SIG-M5 (cell line): Measurements from ENCODE around the gene PARP11.
A peak's percentile ranks its signal among the peaks of the same experiment; 100 is the strongest.

Source experiments
- DNase-seq: peaks from one replicate; lab custom pipeline; 2025; lab: John Stamatoyannopoulos, UW

Gene PARP11

DNA sequence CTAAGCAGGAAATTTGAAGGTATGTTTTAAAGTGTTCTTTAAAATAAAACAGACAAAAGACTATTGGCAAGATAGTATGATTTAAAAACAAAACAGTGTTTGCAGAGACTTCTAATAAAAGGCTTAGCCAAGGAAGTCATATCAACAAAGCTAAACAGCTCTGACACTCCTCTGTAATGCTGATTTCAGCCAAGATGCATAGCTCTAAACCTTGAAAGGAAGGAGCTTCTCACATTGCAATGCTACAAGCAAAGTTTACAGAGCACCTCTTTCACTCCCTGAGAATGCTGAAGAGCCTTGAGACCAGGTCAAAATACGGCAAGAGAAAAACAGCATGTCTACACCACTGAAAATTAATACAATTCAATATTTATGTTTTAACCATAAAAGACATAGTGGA, 51.8 kb downstream of the PARP11 start:
- no peak for DNase-seq

DNA sequence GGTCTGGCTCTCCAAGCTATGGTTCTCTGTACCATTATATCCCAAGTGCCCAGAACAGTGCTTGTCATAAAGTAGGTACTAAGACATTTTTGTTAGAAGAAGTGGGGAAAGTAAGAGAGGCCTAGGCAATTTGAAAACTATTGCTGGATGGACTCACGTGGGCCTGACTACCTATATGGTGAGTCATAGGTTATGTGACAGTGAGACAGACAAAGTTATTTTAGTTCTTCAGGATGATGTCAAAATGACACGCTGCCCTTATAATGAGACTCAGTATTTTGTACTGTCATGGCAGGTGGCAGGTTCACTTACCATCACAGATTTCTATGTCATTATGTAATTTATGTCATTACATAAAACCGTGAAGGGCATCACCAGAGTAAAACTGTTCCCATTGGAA, 53.1 kb downstream of the PARP11 start:
- DNase-seq = no peak

DNA sequence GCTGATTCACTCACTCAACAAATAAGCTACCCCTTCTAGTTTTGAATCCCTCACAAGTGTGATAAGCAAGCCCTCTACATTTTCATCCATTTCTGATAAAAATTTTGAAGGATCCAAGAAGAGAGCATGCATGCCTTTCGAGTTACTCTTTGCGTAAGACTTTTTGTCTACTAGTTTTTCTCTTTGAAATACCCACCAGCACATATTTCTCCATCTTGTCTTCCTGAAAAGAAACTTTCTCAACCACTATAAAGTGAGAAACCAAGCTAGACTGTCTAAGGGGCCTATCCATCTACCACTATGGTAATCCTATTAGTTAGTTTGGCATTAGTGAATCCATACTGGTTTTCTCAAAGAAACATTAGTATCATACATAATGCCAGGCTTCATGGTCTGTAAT, 56.9 kb downstream of the PARP11 start:
- DNase-seq = no peak

DNA sequence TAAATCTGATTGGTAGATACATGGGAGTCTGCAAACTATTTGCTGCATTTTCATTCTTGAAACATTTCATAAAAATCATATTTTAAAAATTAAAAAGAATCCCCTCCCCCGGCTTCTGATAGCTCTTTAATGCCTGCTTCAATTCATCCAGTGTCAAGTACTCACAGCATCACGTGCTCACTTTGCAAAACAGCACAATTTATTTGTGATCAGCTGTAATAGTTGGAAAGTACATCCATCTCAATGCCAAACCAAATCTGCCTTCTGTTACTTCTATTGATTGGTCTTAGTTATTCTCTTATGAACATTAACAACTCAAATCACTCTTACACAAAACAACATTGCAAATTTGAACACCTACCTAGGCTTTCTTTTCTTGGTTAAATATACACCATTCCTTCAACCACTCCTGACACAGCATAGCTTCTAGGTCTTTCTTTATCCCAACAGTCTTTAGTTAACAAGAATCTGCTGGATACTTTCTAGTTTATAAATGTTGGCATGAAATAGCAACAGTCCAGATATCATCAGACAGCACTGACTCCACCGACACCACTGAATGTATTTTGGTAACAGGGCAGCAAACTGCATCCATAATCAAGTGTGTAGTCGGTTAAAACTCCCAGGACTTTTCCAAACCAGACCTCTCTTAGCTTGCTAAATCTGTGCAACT, 58.0 kb downstream of the PARP11 start:
- DNase-seq = no peak

DNA sequence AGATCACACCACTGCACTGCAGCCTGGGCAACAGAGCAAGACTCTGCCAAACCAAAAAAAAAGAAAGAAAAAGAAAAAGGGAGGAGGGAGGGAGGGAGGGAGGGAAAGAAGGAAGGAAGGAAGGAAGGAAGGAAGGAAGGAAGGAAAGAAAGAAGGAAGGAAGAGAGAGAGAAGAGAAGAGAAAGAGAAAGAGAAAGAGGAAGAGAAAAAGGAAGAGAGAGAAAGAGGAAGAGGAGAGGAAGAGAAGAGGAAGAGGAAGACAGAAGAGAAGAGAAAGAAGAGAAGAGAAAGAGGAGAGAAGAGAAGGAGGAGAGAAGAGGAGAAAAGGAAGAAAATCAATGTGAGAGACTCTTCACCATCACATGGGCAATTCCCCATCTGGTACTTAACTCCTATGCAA, 62.7 kb downstream of the PARP11 start:
- no peak for DNase-seq

DNA sequence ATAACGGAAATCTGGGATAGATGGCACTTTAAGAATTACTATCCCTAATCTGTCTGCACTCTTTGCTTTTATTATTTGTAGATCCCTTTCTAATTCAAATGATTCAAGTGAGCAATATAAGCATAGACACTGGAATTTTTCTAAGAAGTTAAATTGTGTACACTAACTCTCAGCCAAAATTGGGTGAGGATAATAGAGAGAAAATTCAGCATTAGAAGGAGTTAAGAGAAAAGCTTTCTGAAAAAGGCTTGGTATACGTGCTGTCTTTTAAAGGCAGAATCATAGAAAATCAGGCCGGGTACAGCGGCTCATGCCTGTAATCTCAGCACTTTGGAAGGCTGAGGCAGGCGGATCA, 63.2 kb downstream of the PARP11 start:
- no peak for DNase-seq

DNA sequence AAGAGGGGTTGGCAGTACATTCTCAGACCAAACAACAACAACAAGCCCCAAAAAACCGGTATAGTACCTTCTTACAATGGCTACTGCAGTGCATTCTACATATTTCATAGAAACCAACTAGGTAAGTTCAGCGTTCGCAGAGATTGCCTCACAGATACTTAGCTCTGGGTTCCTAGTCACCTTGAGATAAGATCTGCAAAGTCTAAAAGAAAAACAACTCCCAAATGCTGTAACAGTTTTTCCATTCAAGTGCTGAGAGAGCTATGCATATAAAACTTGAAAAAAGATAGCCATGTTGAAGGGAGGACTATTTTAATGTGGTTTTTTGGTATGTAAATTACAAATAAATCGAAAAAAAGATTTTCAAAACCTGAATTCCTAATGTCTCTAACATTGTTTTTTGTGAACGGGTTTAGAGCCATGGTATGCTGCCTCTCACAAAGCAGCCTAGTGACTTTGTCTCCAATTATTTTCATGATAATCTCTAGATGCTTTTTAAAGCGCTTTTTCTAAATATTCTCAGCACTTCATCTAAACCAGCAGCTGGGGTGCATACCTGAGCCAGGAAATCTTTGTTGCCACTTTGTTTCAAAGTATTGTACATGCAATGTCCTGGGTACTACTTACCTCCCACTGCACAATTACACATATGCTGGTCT, 63.7 kb downstream of the PARP11 start:
- no peak for DNase-seq

DNA sequence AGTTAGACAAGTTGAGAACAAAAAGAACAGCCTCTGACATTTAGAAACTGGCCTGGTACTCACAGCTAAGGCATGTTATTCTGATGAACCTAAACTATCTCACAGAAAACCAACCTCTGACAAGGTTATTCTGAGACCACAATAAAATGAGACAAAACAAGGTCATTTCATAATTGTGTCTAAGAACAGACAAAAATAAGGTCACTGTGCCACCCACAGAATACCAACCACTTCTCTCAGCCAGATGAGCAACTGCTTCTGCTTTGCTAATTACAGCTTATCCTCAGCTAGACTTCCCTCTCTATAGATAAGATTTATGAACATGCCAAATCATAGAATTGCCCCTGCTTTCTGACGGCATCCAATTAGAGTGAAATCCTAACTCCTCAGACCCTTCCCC, 68.1 kb downstream of the PARP11 start:
- DNase-seq = no peak

DNA sequence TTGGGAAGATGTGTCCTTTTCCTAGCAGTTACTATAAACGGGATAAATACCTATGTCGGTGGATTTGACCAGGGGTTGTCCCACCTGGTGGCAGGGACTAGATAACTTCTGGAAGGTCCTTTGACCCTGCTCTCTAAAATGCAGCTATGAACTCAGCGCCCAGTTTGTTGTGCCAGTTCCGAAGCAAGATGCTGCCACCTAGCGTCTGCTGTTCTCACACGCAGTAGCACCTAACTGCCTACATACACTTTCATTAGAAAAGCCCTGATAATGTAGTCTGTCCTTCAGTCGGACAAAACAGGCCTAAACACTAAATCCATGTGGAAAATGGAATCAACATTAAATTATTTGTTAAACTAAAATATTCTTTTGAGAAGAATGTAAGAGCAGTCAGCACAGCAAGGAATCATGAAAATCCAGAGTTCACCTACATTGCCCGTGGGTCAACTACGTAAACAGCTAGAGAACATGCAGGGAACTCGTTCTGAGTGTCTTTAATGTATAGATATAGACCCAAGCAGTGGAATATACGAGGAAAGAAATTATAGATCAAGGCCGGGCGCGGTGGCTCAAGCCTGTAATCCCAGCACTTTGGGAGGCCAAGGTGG, 69.2 kb downstream of the PARP11 start:
- peak; percentile 34 for DNase-seq

DNA sequence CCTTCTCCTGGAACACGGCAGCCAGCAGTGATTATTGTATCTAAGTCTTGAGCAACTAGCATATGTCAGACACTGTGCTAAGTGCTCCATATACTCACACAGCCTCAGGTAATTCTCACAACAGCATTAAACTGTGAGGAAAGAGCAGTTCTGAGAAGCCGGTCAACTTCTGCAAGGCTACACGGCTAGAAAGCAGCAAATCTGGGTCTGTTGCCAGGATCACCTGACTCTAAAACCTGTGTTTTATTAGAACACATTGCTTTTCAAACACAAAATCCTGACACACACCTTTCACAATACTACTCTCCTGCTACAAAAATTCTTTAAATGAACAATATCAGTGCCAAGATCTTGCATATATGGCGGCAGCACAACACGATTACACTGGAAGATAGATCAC, 70.5 kb downstream of the PARP11 start:
- no peak for DNase-seq

DNA sequence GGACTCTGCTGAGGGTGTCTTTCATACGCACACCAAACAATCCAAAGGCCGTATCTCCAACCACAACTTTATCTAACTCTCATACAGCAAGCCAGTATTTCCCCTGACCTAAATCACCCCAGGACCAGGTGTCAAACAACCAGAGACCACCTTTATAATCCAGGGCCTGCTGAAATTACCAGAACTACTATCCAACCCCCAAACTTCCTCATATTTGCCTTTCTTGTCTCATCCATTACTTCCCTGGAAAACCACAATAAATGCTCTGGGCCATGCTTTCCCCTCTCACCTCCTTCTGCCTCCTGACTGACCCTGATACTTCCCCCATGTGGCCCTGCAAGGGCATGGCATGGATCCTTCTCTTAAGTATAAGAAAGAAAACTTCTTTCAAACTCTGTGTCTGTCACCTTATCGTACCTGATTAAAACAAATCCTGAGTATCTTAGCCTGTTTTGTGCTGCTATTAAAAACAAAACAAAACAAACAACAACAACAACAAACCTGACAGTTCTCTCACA, 75.6 kb downstream of the PARP11 start:
- no peak for DNase-seq

DNA sequence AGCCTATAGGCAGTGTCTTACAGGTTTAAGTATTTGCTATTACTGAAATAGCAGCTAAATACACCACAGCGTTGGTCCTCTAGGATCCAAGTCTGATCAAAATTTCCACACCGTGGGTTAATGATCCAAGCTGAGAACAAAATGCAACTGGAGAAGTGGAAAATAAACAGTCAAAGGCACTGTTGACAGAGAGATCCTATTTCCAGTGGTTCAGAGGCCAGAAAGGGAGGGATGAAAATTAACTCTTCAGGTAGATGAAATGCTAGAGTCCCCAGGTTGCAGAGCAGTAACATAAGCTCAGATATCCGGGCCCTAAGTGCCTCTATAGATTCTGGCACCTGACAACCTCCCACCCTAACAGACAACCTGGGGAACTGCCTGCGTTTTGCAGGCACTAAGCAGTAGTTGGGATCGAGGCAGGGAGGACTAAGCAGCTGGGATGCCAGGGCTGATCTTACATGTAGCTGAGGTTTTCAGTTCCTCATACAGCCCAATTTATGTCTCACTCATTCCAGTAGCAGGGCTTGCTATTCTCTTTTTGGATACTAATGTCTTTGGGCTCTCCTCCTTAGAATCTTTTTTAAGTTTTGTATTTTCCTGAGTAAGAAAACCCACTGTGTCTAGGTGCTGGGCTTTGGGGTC, 77.6 kb downstream of the PARP11 start:
- no peak for DNase-seq

DNA sequence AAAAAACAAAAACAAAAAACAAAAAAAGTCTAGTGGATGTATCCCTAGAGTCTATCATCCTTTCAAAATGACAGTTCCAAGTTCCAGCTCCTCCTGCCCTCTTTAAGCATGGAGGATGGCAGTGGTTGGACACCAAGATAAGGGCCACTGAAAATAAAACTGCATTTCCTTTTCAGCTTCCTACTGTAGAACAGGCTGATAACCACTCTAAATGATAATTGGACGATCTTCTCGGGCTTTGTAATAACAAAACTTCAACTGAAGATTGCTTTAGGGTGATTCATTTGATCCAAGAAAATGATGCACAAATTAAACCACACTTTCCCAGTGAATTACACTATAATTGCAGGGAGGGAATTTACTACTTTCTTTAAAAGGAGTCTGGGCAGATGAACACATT, 78.1 kb downstream of the PARP11 start:
- no peak for DNase-seq

DNA sequence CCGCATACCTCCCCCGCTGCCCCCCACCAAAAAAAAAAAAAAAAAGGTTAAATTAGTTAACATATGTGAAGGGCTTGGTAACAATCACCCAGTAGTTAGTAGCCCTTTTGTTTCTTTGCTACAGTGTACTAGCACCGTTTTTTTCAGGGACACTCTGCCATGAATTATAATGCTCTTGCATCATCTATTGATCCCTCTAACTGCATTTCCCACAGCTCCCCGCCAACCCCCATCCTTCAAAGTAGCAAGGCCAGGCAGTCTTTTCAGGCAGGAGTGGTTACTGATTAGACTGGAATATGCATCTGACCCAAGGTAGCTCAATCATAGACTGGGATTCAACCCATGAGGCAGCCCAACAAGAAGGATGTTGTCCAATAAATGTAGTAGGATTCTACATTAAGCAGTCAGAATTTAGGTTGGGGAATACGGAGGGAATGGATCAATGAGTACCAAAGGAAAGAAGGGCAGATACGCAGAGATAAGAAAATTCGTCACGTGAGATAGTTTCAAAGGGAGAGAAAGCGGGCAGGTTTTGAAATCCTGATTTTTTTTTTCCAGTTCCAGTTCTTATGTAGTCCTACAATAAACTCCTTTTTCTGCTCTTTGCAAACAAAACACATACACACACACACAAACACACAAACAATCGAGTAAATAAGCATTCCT, 80.4 kb downstream of the PARP11 start:
- no peak for DNase-seq

DNA sequence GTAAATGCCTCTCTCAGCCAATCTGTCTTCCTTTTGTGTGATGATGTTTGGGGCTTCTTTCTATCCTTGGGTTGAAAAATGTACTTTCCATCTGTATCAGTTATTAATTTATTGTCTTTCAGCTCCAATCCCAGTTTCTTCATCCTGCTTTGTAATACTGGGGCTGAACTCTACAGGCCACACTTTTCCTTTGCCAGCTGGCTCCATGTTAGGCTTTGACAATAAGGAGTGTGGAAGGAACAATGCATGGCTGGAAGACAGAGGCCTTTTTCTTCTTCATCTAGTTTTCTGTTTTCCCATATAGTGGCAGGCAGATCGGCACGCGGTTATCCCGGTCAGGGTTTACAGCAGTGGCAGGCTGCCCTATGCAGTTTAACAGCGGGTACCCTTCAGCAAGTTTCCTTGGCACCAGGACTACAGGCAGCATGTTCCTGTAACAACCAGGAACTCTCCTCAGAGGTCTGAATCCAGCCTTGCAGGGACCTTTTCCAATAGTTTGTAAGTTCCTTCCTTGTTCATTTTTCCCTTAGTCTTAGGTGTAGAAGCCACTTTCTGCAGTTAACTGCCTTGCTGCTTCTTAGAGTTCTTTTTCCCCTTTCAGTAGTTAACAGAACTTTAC, 81.8 kb downstream of the PARP11 start:
- no peak for DNase-seq

DNA sequence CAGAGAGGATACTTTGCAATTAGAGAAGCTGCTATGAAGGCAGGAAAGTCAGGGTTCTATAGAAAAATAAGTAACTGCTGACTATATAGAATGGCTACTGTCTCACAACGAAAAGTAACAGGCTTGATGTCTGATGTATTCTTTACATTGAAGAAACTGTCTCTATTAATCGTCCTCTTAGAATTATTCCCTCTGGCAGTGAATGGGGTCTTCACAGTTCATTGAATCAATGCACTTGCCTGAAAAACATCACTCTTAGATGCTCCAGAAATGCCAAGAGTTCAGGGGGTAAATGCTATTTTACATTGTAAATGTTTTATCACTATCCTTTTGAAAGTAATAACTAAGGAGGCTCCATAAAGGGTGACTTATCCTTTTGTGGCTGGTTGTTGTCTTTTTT, 82.6 kb downstream of the PARP11 start:
- no peak for DNase-seq

DNA sequence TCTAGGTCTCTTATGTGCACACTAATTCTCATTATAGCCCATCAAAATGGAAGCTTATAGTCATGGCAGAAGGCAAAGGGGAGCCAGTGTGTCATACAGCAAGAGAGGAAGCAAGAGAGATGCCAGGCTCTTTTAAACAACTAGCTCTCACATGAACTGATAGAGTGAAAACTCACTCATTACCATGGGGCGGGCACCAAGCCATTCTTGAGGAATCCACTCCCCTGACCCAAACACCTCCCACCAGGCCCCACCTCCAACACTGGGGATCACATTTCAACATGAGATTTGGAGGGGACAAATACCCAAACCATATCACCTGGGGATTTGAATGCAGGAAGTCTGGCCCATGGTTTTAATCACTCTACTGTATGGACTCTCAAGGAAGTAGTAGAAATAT, 83.4 kb downstream of the PARP11 start:
- DNase-seq = no peak

DNA sequence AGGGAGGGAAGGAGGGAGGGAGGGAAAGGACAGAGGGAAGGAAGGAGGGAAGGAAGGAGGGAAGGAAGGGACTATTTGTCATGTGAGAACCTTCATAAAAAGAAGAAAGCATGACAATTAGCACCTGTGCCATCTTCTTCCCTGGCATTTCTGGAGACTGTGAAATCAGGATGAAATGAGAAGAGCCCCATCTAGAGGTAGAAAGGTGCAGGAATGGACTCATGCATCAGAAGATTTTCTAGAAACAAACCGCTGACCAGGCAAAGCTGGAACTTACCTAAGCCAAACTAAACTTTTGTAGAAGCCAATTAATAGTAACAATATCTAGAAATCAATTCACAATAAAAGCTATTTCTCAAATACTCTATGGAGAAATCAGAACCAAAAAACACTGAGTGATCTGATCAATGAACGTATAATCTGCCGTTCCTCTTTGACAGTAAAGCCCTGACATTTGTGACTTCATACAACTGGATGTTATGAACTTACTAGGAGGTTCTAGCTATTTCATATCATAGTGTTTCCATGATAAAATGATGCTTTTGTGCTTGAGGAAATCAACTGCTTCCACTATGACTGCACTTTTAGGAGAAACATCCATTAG, 95.9 kb downstream of the PARP11 start:
- no peak for DNase-seq

DNA sequence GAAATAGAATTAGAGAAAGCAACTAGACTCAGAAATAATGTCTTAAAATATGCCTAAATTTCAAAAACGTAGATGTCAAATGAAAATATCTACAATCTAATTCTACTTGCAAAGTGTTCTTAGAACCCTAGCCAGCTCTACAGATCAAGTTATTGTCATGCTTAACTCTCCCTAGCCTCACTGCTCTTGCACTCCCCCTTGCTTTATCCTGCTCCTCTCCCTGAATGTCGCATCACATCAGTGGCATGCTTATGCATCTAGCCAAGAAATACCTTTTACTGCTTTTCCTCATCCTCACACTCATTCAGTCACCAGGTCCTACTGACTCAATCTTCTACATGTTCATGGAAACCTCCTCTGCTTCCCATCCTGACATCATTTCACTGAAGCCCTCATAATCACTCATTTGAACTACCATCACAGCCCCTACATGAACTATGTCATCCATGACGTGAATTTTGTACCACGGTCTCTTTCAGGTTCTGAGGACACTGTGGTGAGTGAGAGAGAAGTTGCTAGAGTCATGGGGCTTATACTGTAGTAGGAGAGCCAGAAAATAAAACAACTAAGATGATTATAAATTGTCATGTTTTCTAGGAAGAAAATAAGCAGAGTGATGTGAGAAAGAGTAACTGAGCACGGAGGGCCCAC, 97.7 kb downstream of the PARP11 start:
- DNase-seq = no peak

DNA sequence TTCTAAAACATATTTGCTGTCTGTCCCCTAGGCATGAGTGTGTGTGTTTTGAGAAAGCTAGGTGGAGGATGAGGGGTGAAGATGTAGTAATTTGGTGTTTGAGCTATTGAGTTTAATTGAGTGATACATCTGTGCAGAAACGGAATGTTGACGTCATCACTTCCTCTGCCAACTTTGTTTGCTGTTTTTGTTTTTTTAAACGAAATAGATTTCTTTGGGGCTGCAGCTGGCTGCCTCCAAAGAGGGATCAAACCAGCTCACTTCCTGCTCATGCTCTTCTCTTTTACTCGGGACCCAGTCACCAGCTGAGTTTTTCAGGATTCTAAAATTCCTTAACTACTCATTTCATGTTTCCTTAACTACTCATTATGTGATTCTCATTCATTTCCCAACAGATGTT, 100.8 kb downstream of the PARP11 start:
- no peak for DNase-seq

DNA sequence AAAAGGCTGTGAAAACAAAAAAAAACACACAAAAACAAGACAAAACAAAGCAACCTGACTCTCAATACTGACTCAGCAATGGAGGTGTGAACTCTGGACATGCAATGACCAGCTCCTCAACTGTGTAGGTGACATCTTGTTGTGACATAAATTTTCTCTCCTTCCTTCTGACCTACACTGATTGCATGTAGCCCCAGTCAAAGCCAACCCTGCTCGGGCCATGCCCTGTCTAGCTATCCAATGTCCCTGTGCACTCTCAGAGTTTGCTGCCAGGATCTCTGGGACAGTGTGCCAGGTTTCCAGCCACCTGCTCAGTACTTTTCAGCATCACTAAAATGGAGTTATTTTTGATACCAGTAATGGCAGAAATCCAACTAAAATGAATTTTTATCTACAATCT, 101.3 kb downstream of the PARP11 start:
- DNase-seq = no peak
